GM19351 (cell line): ENCODE results near the gene KCTD1.

Experiments used
- ATAC-seq: cut with Tn5 transposase; IDR thresholded peaks from one replicate; pipeline ENCODE4 v1.9.1; 2021; ENCODE audit warnings: mild to moderate bottlenecking, moderate library complexity; ENCODE audit not compliant: unreplicated experiment

The KCTD1 gene

GRCh38 chr18:26548415-26549262 lies at the start of gene KCTD1:
TSS of gene KCTD1 (minus strand) at chr18:26548553. CDS start at chr18:26548536, 17 bp downstream.
- peak; percentile 41 for ATAC-seq

DNA sequence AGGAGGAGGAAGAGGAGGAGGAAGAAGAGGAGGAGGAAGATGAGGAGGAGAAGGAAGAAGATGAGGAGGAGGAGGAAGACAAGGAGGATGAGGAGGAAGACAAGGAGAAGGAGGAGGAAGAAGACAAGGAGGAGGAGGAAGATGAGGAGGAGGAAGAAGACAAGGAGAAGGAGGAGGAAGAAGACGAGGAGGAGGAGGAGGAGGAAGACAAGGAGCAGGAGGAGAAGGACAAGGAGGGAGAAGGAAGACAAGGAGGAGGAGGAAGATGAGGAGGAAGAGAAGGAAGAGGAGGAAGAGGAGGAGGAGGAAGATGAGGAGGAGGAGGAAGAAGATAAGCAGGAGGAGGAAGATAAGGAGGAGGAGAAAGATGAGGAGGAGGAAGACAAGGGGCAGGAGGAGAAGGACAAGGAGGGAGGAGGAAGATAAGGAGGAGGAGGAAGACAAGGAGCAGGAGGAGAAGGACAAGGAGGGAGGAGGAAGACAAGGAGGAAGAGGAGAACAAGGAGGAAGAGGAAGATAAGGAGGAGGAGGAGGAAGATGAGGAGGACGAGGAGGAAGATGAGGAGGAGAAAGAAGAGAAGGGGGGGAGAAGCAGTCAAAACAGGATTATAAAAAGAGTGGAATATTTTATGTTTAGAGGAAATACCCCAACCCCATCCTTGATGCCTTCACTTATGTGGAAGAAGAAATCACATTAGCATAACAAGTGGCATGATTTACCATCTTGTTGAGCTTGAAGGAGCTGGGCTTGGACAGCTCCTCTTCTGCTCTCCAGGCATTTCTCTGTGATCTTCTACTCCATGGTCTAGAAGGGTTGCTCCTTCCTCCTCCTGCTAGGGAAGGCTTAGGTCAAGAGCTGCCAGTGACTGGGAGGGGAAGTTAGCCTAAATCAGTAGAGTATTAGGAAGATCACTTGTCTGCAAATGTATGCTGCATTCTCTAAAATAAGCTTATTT lies 45.3 kb upstream of the KCTD1 start:
- ATAC-seq, result no peak

GRCh38 chr18:26584745-26585144 lies 36.4 kb upstream of the KCTD1 start:
- ATAC-seq, result no peak

- no peak for ATAC-seq
Measured at GRCh38 chr18:26579941-26580618, 31.7 kb upstream of the KCTD1 start.

DNA sequence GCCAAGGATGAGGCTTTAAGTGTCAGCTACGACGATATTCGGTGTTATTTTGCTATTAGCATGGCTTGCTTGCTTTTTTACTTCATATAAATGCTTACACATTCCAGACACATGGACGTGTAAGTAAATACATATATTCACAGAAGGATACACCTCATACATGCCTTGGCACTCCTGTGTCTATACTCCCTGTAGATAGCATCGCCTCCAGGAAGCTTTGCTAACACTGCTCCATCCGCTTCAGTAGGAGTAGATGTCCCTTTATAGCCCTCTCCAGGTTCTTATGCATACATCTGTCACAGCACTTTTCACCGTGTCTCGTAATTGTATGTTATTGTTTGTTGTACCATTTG lies 27.5 kb upstream of the KCTD1 start:
- ATAC-seq, result no peak

DNA sequence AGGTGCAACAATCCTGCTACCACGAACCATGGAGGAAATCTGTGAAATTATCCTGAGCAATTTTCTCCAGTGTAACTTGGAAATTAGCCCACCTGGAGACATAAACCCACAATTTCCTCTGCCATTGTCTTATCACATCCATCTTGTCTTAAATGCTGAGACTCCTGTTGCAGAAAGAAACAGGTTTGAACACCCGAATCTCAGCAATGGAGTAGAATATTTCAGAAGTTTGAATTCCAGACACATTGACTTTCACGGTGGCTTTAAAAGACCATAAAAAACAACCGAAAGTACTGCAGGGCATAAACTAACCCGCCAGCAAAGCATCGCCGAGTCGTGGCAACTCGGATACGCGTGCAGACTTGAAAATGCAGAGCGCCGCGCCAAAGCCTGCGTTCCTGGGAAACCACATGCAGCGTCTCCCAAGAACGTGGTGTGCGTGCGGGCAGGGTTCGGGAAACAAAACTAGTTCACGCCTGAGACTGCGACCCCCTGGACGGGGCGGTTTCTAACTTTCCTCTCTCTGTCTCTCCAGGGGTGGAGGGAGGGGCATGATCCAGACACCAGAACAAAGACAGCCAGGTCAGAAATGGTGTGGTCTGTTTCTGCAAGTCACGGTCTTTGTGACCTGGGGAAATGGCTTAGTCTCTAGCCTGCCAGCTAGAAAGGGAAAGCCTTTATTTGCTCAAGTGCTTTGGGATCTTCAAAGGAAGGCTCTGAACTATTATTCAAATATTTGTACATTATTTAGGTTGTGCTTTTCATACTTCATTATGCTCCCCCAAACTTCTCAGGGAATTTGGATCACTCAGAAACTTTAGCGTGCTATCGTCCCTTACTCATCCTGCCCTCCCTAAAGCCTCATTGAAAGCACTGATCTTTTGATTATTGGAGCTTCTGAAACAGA lies 26.9 kb upstream of the KCTD1 start:
- peak; percentile 61 for ATAC-seq

- no peak for ATAC-seq
Measured at GRCh38 chr18:26568926-26569665, 20.7 kb upstream of the KCTD1 start.

- ATAC-seq, result no peak
Measured at GRCh38 chr18:26568513-26568912, 20.2 kb upstream of the KCTD1 start.

- ATAC-seq, result no peak
Measured at GRCh38 chr18:26566874-26567555, 18.7 kb upstream of the KCTD1 start.

DNA sequence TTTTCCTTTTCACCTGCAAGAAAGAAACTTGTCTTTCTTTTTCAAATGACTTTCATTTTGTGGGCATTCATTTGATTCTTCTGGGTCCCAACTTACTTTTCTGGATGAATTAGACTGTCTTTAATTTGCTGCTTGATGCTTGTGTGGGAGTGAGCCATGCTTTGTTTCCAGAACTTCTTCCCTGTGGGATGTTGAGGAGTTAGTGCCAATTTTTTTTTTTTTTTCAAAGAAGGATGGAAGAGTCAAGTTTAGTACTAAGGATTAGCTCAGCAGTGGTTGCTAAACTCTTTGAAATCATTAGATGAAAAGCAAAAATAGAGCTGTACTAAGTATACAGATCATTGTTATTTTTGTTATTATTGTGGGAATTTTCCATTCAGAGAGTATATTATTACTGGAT lies 17.2 kb upstream of the KCTD1 start:
- ATAC-seq, result no peak

- ATAC-seq, result no peak
Measured at GRCh38 chr18:26563024-26563423, 14.7 kb upstream of the KCTD1 start.

GRCh38 chr18:26562568-26562967 lies 14.2 kb upstream of the KCTD1 start:
- ATAC-seq, result no peak

DNA sequence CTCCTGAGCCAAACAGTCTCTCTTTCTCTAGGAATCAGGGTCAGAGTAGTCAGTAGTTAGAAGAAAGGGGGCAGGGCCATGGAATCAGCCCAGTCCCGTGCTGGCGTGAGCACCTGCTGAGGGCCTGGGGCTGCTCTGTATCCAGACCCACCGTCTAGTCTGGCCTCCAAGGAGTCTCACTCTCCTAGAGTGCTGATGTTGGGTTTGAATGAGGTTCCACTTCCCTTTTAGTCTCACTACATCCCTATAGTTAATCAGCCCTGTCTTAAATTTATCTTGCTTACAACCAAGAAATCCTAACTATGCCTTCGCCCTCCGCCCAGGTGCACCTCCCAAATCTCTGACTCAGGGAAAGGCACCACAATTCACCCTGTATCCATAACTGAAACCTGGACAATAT lies 13.4 kb upstream of the KCTD1 start:
- no peak for ATAC-seq

GRCh38 chr18:26556573-26556972 lies 8.2 kb upstream of the KCTD1 start:
- ATAC-seq, result peak; percentile 92

DNA sequence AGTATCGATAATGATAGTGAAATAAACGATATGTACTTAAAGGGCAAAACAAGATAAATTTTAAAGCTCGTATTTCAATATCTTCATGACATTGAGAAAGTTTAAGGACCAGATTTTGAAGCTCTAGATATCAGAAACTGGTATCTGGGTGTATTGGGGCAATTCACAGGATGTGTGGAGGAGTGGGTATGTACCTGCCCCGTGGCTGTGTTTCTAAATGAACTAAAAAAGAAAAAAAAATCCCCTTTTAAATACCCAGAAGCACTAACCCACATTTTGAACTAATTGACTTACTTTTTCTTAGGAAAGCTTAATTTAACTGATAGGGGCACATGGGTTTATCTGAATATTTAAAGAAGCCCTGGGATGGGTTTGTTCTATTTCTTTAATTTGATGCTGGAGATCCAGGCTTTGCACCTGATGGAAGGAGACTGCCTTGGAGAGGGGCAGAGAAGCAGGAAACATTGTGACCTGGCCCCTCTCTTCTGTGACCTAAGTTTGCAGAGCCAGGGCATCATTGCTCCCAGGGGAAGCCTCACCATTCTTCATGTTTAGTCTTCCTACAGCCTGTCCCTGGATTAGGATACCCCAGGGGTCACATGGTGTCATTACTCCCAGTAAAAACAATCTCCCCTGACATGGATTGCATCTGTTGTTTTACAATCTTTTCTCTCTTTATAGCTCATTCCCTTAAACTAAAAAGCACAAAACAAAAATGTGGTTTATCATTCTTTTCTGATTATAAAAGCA lies 7.6 kb upstream of the KCTD1 start:
- ATAC-seq, result no peak

DNA sequence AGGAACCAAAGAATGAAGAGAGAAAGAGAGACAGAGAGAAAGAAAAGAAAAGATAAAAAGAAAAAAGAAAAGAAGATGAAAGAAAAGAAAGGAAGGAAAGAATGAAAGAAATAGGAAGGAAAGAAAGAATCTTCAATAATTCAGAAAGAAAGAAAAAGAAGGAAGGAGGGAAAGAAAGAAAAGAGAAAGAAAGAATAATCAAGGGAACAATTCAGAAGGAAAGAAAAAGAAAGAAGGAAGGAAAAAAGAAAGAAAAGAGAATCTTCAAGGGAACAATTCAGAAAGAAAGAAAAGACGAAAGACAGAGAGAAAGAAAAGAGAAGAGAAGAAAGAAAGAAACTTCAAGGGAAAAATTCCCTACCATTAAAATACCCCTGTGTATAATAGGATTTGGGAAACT lies 5.6 kb upstream of the KCTD1 start:
- no peak for ATAC-seq

GRCh38 chr18:26551695-26552081 lies 3.3 kb upstream of the KCTD1 start:
- ATAC-seq, result no peak

GRCh38 chr18:26550998-26551694 lies 2.8 kb upstream of the KCTD1 start:
- no peak for ATAC-seq
